Type B pancreatic cell (in vitro differentiated cells): ENCODE measurements around the gene CCDC50. TPM values are rescaled to one million over a fixed set of nuclear protein-coding genes. Genes with fewer than 3 reads are reported as not detected.

ENCODE experiments used
- DNase-seq: peaks from one replicate; pipeline ENCODE4 v3.0.0; 2021; ENCODE audit warnings: mixed read lengths; ENCODE audit not compliant: unreplicated experiment; ENCODE audit errors: extremely low spot score
- H3K27ac Mint-ChIP-seq: 2 replicates; pipeline ENCODE4 v1.8.0; 2021; ENCODE audit warnings: mild to moderate bottlenecking, mixed read lengths
- H3K27me3 Mint-ChIP-seq: 2 replicates; pipeline ENCODE4 v1.8.0; 2021; ENCODE audit warnings: mixed read lengths
- H3K36me3 Mint-ChIP-seq: 2 replicates; pipeline ENCODE4 v1.8.0; 2021; ENCODE audit warnings: mixed read lengths
- H3K4me1 Mint-ChIP-seq: one replicate; pipeline ENCODE4 v1.8.0; 2021; ENCODE audit warnings: mixed read lengths; ENCODE audit not compliant: unreplicated experiment
- H3K4me3 Mint-ChIP-seq: 2 replicates; pipeline ENCODE4 v1.8.0; 2021; ENCODE audit warnings: mild to moderate bottlenecking, mixed read lengths
- H3K9me3 Mint-ChIP-seq: 2 replicates; pipeline ENCODE4 v1.8.0; 2021; ENCODE audit warnings: mixed read lengths
- CTCF ChIP-seq: fragments of 200-600 bp; sonication (generic); conservative IDR thresholded peaks from 2 replicates; pipeline ENCODE4 v1.5.0; 2021; ENCODE audit warnings: antibody characterized with exemption, mild to moderate bottlenecking
- total RNA-seq: library from RNA; stranded (reverse); gene quantifications from 2 replicates; pipeline ENCODE4 v1.2.1, GENCODE V29; 2021; ENCODE audit warnings: low replicate concordance

CCDC50 gene
- total RNA-seq, 1 donor from 2014 or later, result 47.4 TPM

GRCh38 chr3:191397771-191398170 lies 68.6 kb downstream of the CCDC50 start:
- no peak overlapping the region for H3K4me3 Mint-ChIP-seq

GRCh38 chr3:191398607-191399006 lies 69.4 kb downstream of the CCDC50 start:
- H3K4me1 Mint-ChIP-seq, result no peaks in the 10 kb centered on the region
- H3K4me3 Mint-ChIP-seq, result no peak overlapping the region
- TF ChIP-seq CTCF, result no peak
- no peaks in the 10 kb centered on the region for H3K27me3 Mint-ChIP-seq
- DNase-seq, result no peak
- H3K27ac Mint-ChIP-seq, result no peak overlapping the region
- H3K9me3 Mint-ChIP-seq, result no peaks in the 10 kb centered on the region
- H3K36me3 Mint-ChIP-seq, result peaks cover 21% of the 10 kb centered on the region

More at GRCh38 chr3:191397771-191398170, 68.6 kb downstream of the CCDC50 start:
- Mint-ChIP-seq H3K4me1 (no peaks in the 10 kb centered on the region), H3K9me3 (no peaks in the 10 kb centered on the region), H3K27ac (no peak overlapping the region), H3K36me3 (peaks cover 26% of the 10 kb centered on the region), H3K27me3 (no peaks in the 10 kb centered on the region)
- TF ChIP-seq CTCF, result no peak
- no peak for DNase-seq

GRCh38 chr3:191399918-191400317 lies 70.7 kb downstream of the CCDC50 start:
- H3K27me3 Mint-ChIP-seq, result no peaks in the 10 kb centered on the region
- no peak for DNase-seq
- H3K4me3 Mint-ChIP-seq, result no peak overlapping the region
- no peak overlapping the region for H3K27ac Mint-ChIP-seq
- no peaks in the 10 kb centered on the region for H3K4me1 Mint-ChIP-seq
- H3K9me3 Mint-ChIP-seq, result no peaks in the 10 kb centered on the region
- no peak for TF ChIP-seq CTCF
- H3K36me3 Mint-ChIP-seq, result peaks cover 21% of the 10 kb centered on the region

GRCh38 chr3:191401775-191402357 lies 72.7 kb downstream of the CCDC50 start:
- DNase-seq, result no peak
- H3K4me1 Mint-ChIP-seq, result no peaks in the 10 kb centered on the region
- TF ChIP-seq CTCF, result no peak
- no peak overlapping the region for H3K4me3 Mint-ChIP-seq
- no peaks in the 10 kb centered on the region for H3K27me3 Mint-ChIP-seq
- H3K27ac Mint-ChIP-seq, result no peak overlapping the region
- H3K9me3 Mint-ChIP-seq, result no peaks in the 10 kb centered on the region
- peaks cover 12% of the 10 kb centered on the region for H3K36me3 Mint-ChIP-seq

GRCh38 chr3:191409791-191410359 lies 80.7 kb downstream of the CCDC50 start:
- Mint-ChIP-seq H3K27ac (no peak overlapping the region), H3K4me3 (no peak overlapping the region), H3K9me3 (peaks cover 8% of the 10 kb centered on the region), H3K27me3 (no peaks in the 10 kb centered on the region), H3K36me3 (no peaks in the 10 kb centered on the region), H3K4me1 (no peaks in the 10 kb centered on the region)
- TF ChIP-seq CTCF, result no peak
- no peak for DNase-seq
